ENCODE data around the gene OPRM1. TPM values are rescaled to one million over a fixed set of nuclear protein-coding genes. Genes with fewer than 3 reads are reported as not detected.
"Not testable (repeated sequence)": the region's sequence is repeated elsewhere in the genome, so short reads cannot be mapped to it uniquely, and the experiment has no call there.

Gene OPRM1
- total RNA-seq, 1 donor from 2014 or later: not detected

DNA sequence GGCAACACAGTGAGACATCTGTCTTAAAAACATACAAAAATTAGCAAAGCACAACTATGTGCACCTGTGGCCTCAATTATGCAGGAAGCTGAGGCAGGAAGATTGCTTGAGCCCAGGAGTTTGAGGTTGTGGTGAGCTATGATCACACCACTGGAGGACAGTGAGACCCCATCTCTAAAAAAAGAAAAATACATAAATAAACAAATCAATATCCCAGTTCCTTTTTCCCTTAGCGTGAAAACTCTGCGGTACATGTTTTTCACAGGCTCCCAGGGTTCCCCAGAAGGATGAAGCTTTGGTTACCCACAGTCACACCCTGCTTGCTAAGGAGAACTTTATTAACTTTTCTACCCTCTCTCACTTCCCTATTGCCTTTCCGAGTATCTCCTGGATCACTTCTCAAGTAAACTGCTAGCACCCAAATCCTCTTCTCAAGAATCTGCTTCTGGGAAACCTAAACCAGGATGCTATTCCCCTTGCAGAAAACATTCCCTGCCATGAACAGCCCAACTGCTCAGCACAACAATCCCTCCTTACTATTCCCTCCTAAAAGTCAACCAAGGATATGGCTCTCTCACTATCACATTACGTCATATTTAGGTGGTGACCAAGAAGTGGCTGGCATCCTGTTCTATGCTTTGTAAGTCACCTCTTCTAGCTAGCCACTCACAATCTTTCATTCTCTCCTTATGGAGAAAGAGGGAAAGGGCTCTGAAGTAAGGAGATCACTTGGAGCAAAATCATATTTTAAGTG, 195.2 kb downstream of the OPRM1 start:
- no peaks in the 10 kb centered on the region for H3K9me3 Mint-ChIP-seq (ENCODE audit: unreplicated experiment)
- H3K4me3 Mint-ChIP-seq (ENCODE audit: unreplicated experiment): no peak overlapping the region
- H3K27ac Mint-ChIP-seq (ENCODE audit: unreplicated experiment): no peak overlapping the region
- DNase-seq (ENCODE audit: low spot score): no peak
- H3K36me3 Mint-ChIP-seq (ENCODE audit: low read depth, unreplicated experiment): peaks cover 5% of the 10 kb centered on the region
- H3K27me3 Mint-ChIP-seq (ENCODE audit: unreplicated experiment): no peaks in the 10 kb centered on the region
- peaks cover 33% of the 10 kb centered on the region for H3K4me1 Mint-ChIP-seq (ENCODE audit: unreplicated experiment)
- TF ChIP-seq CTCF (IDR thresholded peaks at IDR 0.05; ENCODE audit: unreplicated experiment): no peak

- no peak for TF ChIP-seq CTCF (IDR thresholded peaks at IDR 0.05; ENCODE audit: unreplicated experiment)
Measured at GRCh38 chr6:154236646-154237301, 197.7 kb downstream of the OPRM1 start.

DNA sequence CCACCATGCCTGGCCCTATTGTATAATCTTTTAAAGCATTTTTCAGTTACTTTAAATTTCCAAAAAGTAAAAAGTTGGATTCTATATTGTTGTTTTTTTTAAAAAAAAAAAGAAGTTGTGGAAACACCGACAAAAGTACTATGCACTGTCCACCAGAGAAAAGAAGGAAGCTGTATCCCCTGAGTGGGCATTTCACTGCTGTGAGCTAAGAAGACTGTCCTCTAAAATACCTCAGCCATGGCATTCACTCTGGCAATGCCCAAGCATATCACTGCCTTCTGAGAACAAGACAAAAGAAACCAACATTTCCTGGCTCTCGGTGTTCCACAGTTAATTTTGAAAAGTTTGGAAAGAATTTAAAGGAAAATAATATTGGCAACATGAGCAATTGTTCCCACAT, 199.8 kb downstream of the OPRM1 start:
- Mint-ChIP-seq H3K4me3 (ENCODE audit: unreplicated experiment) (no peak overlapping the region), H3K27me3 (ENCODE audit: unreplicated experiment) (no peaks in the 10 kb centered on the region), H3K4me1 (ENCODE audit: unreplicated experiment) (peaks cover 20% of the 10 kb centered on the region)

More at GRCh38 chr6:154236646-154237301, 197.7 kb downstream of the OPRM1 start:
- no peak overlapping the region for H3K27ac Mint-ChIP-seq (ENCODE audit: unreplicated experiment)
- peaks cover 23% of the 10 kb centered on the region for H3K4me1 Mint-ChIP-seq (ENCODE audit: unreplicated experiment)
- H3K27me3 Mint-ChIP-seq (ENCODE audit: unreplicated experiment): no peaks in the 10 kb centered on the region
- H3K9me3 Mint-ChIP-seq (ENCODE audit: unreplicated experiment): no peaks in the 10 kb centered on the region
- no peak overlapping the region for H3K4me3 Mint-ChIP-seq (ENCODE audit: unreplicated experiment)
- peaks cover 5% of the 10 kb centered on the region for H3K36me3 Mint-ChIP-seq (ENCODE audit: low read depth, unreplicated experiment)
- DNase-seq (ENCODE audit: low spot score): no peak

GRCh38 chr6:154239392-154239791, 200.4 kb downstream of the OPRM1 start:
- Mint-ChIP-seq H3K27ac (ENCODE audit: unreplicated experiment) (no peak overlapping the region), H3K27me3 (ENCODE audit: unreplicated experiment) (no peaks in the 10 kb centered on the region), H3K36me3 (ENCODE audit: low read depth, unreplicated experiment) (peaks cover 5% of the 10 kb centered on the region), H3K4me3 (ENCODE audit: unreplicated experiment) (no peak overlapping the region), H3K4me1 (ENCODE audit: unreplicated experiment) (peaks cover 24% of the 10 kb centered on the region), H3K9me3 (ENCODE audit: unreplicated experiment) (no peaks in the 10 kb centered on the region)
- no peak for DNase-seq (ENCODE audit: low spot score)
- TF ChIP-seq CTCF (IDR thresholded peaks at IDR 0.05; ENCODE audit: unreplicated experiment): no peak

More for the DNA sequence above, 199.8 kb downstream of the OPRM1 start:
- peaks cover 5% of the 10 kb centered on the region for H3K36me3 Mint-ChIP-seq (ENCODE audit: low read depth, unreplicated experiment)
- no peak for TF ChIP-seq CTCF (IDR thresholded peaks at IDR 0.05; ENCODE audit: unreplicated experiment)
- no peak overlapping the region for H3K27ac Mint-ChIP-seq (ENCODE audit: unreplicated experiment)
- H3K9me3 Mint-ChIP-seq (ENCODE audit: unreplicated experiment): no peaks in the 10 kb centered on the region
- no peak for DNase-seq (ENCODE audit: low spot score)

- H3K4me3 Mint-ChIP-seq (ENCODE audit: unreplicated experiment); H3K27ac Mint-ChIP-seq (ENCODE audit: unreplicated experiment); H3K36me3 Mint-ChIP-seq (ENCODE audit: low read depth, unreplicated experiment); H3K9me3 Mint-ChIP-seq (ENCODE audit: unreplicated experiment); H3K27me3 Mint-ChIP-seq (ENCODE audit: unreplicated experiment); DNase-seq (ENCODE audit: low spot score): not testable (repeated sequence)
- peaks cover 35% of the 10 kb centered on the region for H3K4me1 Mint-ChIP-seq (ENCODE audit: unreplicated experiment)
Measured at GRCh38 chr6:154241061-154241460, 202.0 kb downstream of the OPRM1 start.

Measured in endothelial cell (in vitro differentiated cells).